ENCODE results near the gene KCTD5.

- TF ChIP-seq, protein P1, sequence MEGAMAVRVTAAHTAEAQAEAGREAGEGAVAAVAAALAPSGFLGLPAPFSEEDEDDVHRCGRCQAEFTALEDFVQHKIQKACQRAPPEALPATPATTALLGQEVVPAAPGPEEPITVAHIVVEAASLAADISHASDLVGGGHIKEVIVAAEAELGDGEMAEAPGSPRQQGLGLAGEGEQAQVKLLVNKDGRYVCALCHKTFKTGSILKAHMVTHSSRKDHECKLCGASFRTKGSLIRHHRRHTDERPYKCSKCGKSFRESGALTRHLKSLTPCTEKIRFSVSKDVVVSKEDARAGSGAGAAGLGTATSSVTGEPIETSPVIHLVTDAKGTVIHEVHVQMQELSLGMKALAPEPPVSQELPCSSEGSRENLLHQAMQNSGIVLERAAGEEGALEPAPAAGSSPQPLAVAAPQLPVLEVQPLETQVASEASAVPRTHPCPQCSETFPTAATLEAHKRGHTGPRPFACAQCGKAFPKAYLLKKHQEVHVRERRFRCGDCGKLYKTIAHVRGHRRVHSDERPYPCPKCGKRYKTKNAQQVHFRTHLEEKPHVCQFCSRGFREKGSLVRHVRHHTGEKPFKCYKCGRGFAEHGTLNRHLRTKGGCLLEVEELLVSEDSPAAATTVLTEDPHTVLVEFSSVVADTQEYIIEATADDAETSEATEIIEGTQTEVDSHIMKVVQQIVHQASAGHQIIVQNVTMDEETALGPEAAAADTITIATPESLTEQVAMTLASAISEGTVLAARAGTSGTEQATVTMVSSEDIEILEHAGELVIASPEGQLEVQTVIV (CRISPR knock-in tag; IDR thresholded peaks at IDR 0.05; ENCODE audit: borderline replicate concordance), result no peak
- TF ChIP-seq RBFOX2 (IDR thresholded peaks at IDR 0.05; ENCODE audit: low read depth, low read length), result no peak
- TF ChIP-seq ATF1 (CRISPR knock-in tag; IDR thresholded peaks at IDR 0.05), result no peak
- no peak for TF ChIP-seq ATF1 (tag; IDR thresholded peaks at IDR 0.05)
- TF ChIP-seq GABPA (tag; conservative IDR thresholded peaks at IDR 0.05; ENCODE audit: low read depth), result no peak
- TF ChIP-seq, protein P2, sequence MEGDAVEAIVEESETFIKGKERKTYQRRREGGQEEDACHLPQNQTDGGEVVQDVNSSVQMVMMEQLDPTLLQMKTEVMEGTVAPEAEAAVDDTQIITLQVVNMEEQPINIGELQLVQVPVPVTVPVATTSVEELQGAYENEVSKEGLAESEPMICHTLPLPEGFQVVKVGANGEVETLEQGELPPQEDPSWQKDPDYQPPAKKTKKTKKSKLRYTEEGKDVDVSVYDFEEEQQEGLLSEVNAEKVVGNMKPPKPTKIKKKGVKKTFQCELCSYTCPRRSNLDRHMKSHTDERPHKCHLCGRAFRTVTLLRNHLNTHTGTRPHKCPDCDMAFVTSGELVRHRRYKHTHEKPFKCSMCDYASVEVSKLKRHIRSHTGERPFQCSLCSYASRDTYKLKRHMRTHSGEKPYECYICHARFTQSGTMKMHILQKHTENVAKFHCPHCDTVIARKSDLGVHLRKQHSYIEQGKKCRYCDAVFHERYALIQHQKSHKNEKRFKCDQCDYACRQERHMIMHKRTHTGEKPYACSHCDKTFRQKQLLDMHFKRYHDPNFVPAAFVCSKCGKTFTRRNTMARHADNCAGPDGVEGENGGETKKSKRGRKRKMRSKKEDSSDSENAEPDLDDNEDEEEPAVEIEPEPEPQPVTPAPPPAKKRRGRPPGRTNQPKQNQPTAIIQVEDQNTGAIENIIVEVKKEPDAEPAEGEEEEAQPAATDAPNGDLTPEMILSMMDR (IDR thresholded peaks at IDR 0.05 in 2 of 3, conservative IDR thresholded peaks at IDR 0.05 in 1 of 3; ENCODE audit: insufficient read depth in 2 of 3, low read depth in 1 of 3, low read length in 3 of 3), result no peak
- TF ChIP-seq MAX (CRISPR knock-in tag; IDR thresholded peaks at IDR 0.05), result no peak
- no peak for TF ChIP-seq DNMT1 (IDR thresholded peaks at IDR 0.05)
- no peak for TF ChIP-seq HNRNPL (IDR thresholded peaks at IDR 0.05; ENCODE audit: low read depth, low read length)
- TF ChIP-seq ATF3 (IDR thresholded peaks at IDR 0.05), result no peak
- no peak for TF ChIP-seq ATF3 (CRISPR knock-in tag; conservative IDR thresholded peaks at IDR 0.05)
- no peak for TF ChIP-seq TCF7L2 (IDR thresholded peaks at IDR 0.05; ENCODE audit: low read depth, low read length)
- no peak for TF ChIP-seq U2AF1 (optimal IDR thresholded peaks at IDR 0.05; ENCODE audit: low read depth, low read length)
- TF ChIP-seq, protein P3, sequence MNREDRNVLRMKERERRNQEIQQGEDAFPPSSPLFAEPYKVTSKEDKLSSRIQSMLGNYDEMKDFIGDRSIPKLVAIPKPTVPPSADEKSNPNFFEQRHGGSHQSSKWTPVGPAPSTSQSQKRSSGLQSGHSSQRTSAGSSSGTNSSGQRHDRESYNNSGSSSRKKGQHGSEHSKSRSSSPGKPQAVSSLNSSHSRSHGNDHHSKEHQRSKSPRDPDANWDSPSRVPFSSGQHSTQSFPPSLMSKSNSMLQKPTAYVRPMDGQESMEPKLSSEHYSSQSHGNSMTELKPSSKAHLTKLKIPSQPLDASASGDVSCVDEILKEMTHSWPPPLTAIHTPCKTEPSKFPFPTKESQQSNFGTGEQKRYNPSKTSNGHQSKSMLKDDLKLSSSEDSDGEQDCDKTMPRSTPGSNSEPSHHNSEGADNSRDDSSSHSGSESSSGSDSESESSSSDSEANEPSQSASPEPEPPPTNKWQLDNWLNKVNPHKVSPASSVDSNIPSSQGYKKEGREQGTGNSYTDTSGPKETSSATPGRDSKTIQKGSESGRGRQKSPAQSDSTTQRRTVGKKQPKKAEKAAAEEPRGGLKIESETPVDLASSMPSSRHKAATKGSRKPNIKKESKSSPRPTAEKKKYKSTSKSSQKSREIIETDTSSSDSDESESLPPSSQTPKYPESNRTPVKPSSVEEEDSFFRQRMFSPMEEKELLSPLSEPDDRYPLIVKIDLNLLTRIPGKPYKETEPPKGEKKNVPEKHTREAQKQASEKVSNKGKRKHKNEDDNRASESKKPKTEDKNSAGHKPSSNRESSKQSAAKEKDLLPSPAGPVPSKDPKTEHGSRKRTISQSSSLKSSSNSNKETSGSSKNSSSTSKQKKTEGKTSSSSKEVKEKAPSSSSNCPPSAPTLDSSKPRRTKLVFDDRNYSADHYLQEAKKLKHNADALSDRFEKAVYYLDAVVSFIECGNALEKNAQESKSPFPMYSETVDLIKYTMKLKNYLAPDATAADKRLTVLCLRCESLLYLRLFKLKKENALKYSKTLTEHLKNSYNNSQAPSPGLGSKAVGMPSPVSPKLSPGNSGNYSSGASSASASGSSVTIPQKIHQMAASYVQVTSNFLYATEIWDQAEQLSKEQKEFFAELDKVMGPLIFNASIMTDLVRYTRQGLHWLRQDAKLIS (CRISPR knock-in tag; IDR thresholded peaks at IDR 0.05), result no peak
- TF ChIP-seq, protein P4, sequence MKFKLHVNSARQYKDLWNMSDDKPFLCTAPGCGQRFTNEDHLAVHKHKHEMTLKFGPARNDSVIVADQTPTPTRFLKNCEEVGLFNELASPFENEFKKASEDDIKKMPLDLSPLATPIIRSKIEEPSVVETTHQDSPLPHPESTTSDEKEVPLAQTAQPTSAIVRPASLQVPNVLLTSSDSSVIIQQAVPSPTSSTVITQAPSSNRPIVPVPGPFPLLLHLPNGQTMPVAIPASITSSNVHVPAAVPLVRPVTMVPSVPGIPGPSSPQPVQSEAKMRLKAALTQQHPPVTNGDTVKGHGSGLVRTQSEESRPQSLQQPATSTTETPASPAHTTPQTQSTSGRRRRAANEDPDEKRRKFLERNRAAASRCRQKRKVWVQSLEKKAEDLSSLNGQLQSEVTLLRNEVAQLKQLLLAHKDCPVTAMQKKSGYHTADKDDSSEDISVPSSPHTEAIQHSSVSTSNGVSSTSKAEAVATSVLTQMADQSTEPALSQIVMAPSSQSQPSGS (CRISPR knock-in tag; IDR thresholded peaks at IDR 0.05), result no peak
- TF ChIP-seq JUND (IDR thresholded peaks at IDR 0.05; ENCODE audit: borderline replicate concordance, low read depth, low read length), result no peak
- no peak for TF ChIP-seq JUND (tag; IDR thresholded peaks at IDR 0.05; ENCODE audit: borderline replicate concordance, low read depth, low read length)
Measured at GRCh38 chr16:2719328-2720063, 37.2 kb downstream of the KCTD5 start.
